Adrenal gland (tissue), 12 donors: Measurements from ENCODE around the gene GAK. TPM values are rescaled to one million over a fixed set of nuclear protein-coding genes. Genes with fewer than 3 reads are reported as not detected.
A peak's percentile ranks its signal among the peaks of the same experiment; 100 is the strongest.

Source experiments
- DNase-seq, 7 donors: peaks; one replicate each; pipeline ENCODE4 v3.0.0-alpha.2; 2019 to 2020
- H3K27ac ChIP-seq, 5 donors: fragments of 200-600 bp; sonication (generic) in 4 of 5; 1 replicate in 3 of 5; 2 replicates in 2 of 5; pipeline versions ENCODE4 v1.5.1 to v1.8.0; 2016 to 2020; ENCODE audit warnings: mild to moderate bottlenecking in 1 of 5
- H3K27me3 ChIP-seq: fragments of 200-600 bp; 2 replicates; pipeline ENCODE4 v1.8.0; 2021
- H3K36me3 ChIP-seq, 2 donors: fragments of 200-600 bp; replicated peaks in 1 of 2; 1 replicate in 1 of 2; 2 replicates in 1 of 2; pipeline versions ENCODE4 v1.5.1 to v1.8.0; 2018 to 2022
- H3K4me1 ChIP-seq, 2 donors: fragments of 200-600 bp; replicated peaks in 1 of 2; 1 replicate in 1 of 2; 2 replicates in 1 of 2; pipeline versions ENCODE4 v1.5.1 to v1.8.0; 2018 to 2021
- H3K4me3 ChIP-seq, 4 donors: fragments of 200-600 bp; sonication (generic) in 3 of 4; one replicate each; pipeline ENCODE4 v1.5.1; 2016 to 2018
- H3K9me3 ChIP-seq, 3 donors: fragments of 200-600 bp; sonication (generic) in 1 of 3; replicated peaks in 1 of 3; 1 replicate in 2 of 3; 2 replicates in 1 of 3; pipeline versions ENCODE4 v1.5.1 to v1.8.0; 2016 to 2021
- CTCF ChIP-seq, 6 experiments: fragments of 450-650 bp in 4 of 6; fragments of 200-600 bp in 2 of 6; sonication (generic) in 1 of 6; IDR thresholded peaks; 1 replicate in 5 of 6; 2 replicates in 1 of 6; pipeline versions ENCODE4 v1.5.1 to v1.8.0; 2016 to 2021; ENCODE audit warnings: antibody characterized with exemption in 6 of 6, mild to moderate bottlenecking in 2 of 6, moderate library complexity in 1 of 6
- POLR2A ChIP-seq, 2 donors: fragments of 450-650 bp; IDR thresholded peaks; one replicate each; pipeline ENCODE4 v1.6.1; 2017; ENCODE audit warnings: antibody characterized with exemption in 2 of 2, mild to moderate bottlenecking in 2 of 2, moderate library complexity in 1 of 2
- WGBS, 4 donors: extraction: QIAGEN DNeasy Blood & Tissue Kit in 2 of 4; methylation state at CpG; one replicate each; pipeline versions ENCODE4 v1.1.5 to v1.1.7; 2013 to 2017; 5-methylcytosine and 5-hydroxymethylcytosine counted together
- intact Hi-C, 2 donors: fragments of 100-400 bp; cut with DNase I; formaldehyde crosslinking; loops; one replicate each; pipeline versions ENCODE4 v1.14.1 to v1.15.0; 2022 to 2023
- polyA plus RNA-seq, 3 donors: library from polyadenylated mRNA; stranded (reverse); fragments of 200-250 nt in 2 of 3; fragments of 350-450 nt in 1 of 3; fragmentation: Illumina TruSeq in 1 of 3; extraction: RNeasy Lipid Tissue Mini Kit (QIAGEN cat#74804) in 1 of 3; gene quantifications; one replicate each; pipeline ENCODE4 v1.2.3, GENCODE V29; 2013 to 2014
- total RNA-seq, 9 donors: library from RNA; depleted of rRNA in 4 of 9; stranded (reverse); fragments of >200 nt in 4 of 9; fragments of 120-200 nt in 1 of 9; fragmentation: NEBNext Ultra II Directional in 1 of 9; extraction: Animal tissue kit (Norgen Biotek cat#: 25700) in 1 of 9; gene quantifications; one replicate each; pipeline versions ENCODE4 v1.1.0 to v1.2.4, GENCODE V29; 2013 to 2023
- donor health status: healthy with polysubstance abuse.
- donor health status: Bipolar disorder and iron deficiency.
- donor health status: DM: yes; HTN: yes; CAD: no.
- donor health status: DM: no; HTN: no; CAD: no.
- donor health status: DM: no; HTN: no; CAD: no.
- donor health status: DM: yes; HTN: yes; CAD: no.

GAK gene
- total and polyA plus RNA-seq, 12 donors = 39.0 to 381 (median 132) TPM

- intact Hi-C loops = no loop called here
- Histone ChIP-seq H3K9me3 (no peaks in the 10 kb centered on the region), H3K4me3 (no peak overlapping the region), H3K27me3 (no peaks in the 10 kb centered on the region), H3K36me3 (peaks cover 0 to 47% of the 10 kb centered on the region in 2 donors), H3K27ac (no peak overlapping the region), H3K4me1 (no peaks in the 10 kb centered on the region)
- TF ChIP-seq POLR2A (IDR thresholded peaks at IDR 0.05) = no peak
- TF ChIP-seq CTCF (IDR thresholded peaks at IDR 0.05) = no peak
- WGBS, 4 donors = 94 to 96% (median 95%) methylated on average over 7 to 22 of the region's 22 CpGs; no CpG with 5 or more reads in 1 of the 4 donors
- no peak for DNase-seq
Observed at GRCh38 chr4:890036-890695, 42.0 kb downstream of the GAK start.

- no peak for DNase-seq
- no peak overlapping the region for H3K4me3 ChIP-seq
- TF ChIP-seq CTCF (IDR thresholded peaks at IDR 0.05) = no peak
- TF ChIP-seq POLR2A (IDR thresholded peaks at IDR 0.05) = no peak
- intact Hi-C loops = loop anchor here in 1 of 2 donors (10.0 kb wide), 1 partner anchor 65 kb away; no protein-coding TSS in a partner anchor
- no peaks in the 10 kb centered on the region for H3K27me3 ChIP-seq
- H3K9me3 ChIP-seq = no peaks in the 10 kb centered on the region
- 86 to 94% (median 93%) methylated on average over 5 to 16 of the region's 16 CpGs for WGBS, 4 donors
- no peaks in the 10 kb centered on the region for H3K4me1 ChIP-seq
- peaks cover 0 to 49% of the 10 kb centered on the region in 2 donors for H3K36me3 ChIP-seq
- no peak overlapping the region for H3K27ac ChIP-seq
Observed at GRCh38 chr4:889516-889915, 42.6 kb downstream of the GAK start.

GRCh38 chr4:888029-888428 lies 44.1 kb downstream of the GAK start:
- peak in 1 of 7 donors; percentile 19 for DNase-seq
- Histone ChIP-seq H3K9me3 (no peaks in the 10 kb centered on the region), H3K27ac (no peak overlapping the region), H3K4me3 (no peak overlapping the region), H3K27me3 (no peaks in the 10 kb centered on the region), H3K36me3 (peaks cover 0 to 55% of the 10 kb centered on the region in 2 donors), H3K4me1 (no peaks in the 10 kb centered on the region)
- WGBS, 4 donors = 78 to 91% (median 88%) methylated on average over 10 to 23 of the region's 23 CpGs
- intact Hi-C loops = loop anchor here in 1 of 2 donors (10.0 kb wide), 1 partner anchor 67 kb away; no protein-coding TSS in a partner anchor
- no peak for TF ChIP-seq CTCF (IDR thresholded peaks at IDR 0.05)
- no peak for TF ChIP-seq POLR2A (IDR thresholded peaks at IDR 0.05)

- intact Hi-C loops = loop anchor here in 1 of 2 donors (10.0 kb wide), 1 partner anchor 68 kb away; no protein-coding TSS in a partner anchor
Observed at GRCh38 chr4:887034-887763, 44.9 kb downstream of the GAK start.

More at GRCh38 chr4:887034-887763, 44.9 kb downstream of the GAK start:
- Histone ChIP-seq H3K27ac (no peak overlapping the region), H3K4me3 (no peak overlapping the region), H3K36me3 (peaks cover 0 to 56% of the 10 kb centered on the region in 2 donors), H3K9me3 (no peaks in the 10 kb centered on the region), H3K27me3 (no peaks in the 10 kb centered on the region), H3K4me1 (no peaks in the 10 kb centered on the region)
- no peak for TF ChIP-seq POLR2A (IDR thresholded peaks at IDR 0.05)
- TF ChIP-seq CTCF (IDR thresholded peaks at IDR 0.05) = no peak
- DNase-seq = no peak
- 94 to 97% (median 96%) methylated on average over 63 of the region's 63 CpGs for WGBS, 4 donors
